ENCODE data around the gene SPOP.

SPOP gene

DNA sequence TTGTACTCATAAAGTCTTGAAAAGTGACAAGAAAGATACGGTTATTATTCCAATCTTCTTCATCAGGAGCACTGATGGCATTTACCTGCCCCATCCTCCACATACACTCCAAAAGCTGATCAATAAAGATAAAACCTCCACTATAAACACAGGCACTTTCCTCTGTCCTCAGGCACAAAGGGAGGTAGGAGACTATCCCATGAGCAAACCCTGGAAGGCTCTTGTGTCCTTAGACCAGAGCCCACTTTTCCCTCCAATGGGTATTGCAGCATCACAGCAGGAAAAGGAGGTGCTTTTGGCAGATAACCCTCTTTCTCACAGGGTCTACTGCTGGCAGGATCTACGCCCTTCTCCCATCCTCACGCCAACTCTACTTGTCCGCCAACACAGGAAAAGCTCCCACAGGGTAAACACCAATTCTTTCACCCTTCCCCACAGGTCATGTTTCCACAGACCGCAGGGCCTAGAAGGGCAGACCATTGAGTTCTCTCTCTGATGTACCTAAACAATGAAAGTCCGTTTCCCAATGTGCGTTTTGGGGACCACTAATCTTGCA lies 73.5 kb downstream of the SPOP start:
- Histone ChIP-seq H3K27me3 (no peaks in the 10 kb centered on the region), H3K4me3 (ENCODE audit: low read depth in 1 of 2, low read length in 1 of 2) (no peak overlapping the region), H3K9me3 (no peaks in the 10 kb centered on the region), H3K27ac (no peak overlapping the region), H3K4me1 (ENCODE audit: control insufficient read depth in 1 of 2, insufficient read depth in 1 of 2, low read depth in 1 of 2, low read length in 1 of 2) (no peaks in the 10 kb centered on the region), H3K36me3 (peaks cover 98% of the 10 kb centered on the region)
- TF ChIP-seq, protein P1, sequence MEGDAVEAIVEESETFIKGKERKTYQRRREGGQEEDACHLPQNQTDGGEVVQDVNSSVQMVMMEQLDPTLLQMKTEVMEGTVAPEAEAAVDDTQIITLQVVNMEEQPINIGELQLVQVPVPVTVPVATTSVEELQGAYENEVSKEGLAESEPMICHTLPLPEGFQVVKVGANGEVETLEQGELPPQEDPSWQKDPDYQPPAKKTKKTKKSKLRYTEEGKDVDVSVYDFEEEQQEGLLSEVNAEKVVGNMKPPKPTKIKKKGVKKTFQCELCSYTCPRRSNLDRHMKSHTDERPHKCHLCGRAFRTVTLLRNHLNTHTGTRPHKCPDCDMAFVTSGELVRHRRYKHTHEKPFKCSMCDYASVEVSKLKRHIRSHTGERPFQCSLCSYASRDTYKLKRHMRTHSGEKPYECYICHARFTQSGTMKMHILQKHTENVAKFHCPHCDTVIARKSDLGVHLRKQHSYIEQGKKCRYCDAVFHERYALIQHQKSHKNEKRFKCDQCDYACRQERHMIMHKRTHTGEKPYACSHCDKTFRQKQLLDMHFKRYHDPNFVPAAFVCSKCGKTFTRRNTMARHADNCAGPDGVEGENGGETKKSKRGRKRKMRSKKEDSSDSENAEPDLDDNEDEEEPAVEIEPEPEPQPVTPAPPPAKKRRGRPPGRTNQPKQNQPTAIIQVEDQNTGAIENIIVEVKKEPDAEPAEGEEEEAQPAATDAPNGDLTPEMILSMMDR (IDR thresholded peaks at IDR 0.05), result no peak

DNA sequence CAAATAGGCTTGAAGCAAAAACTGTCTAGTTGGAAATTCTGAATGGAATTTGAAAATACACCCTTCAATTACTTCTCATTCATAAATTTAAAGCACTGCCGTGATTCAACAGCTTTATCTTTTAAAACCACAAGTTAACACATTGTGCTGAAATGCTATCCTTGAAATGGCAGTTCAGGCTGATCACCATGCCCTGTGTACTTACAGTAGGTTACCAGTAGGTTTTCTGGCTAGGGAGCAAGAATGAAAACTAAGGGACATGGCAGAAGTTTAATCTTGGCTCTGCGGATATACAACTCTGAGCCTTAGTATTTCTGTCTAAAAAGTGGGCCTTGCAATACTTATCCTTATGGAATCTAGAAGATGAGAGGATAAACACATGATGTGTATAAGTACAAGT lies 74.2 kb downstream of the SPOP start:
- H3K9me3 ChIP-seq, result no peaks in the 10 kb centered on the region
- H3K4me1 ChIP-seq (ENCODE audit: control insufficient read depth in 1 of 2, insufficient read depth in 1 of 2, low read depth in 1 of 2, low read length in 1 of 2), result no peaks in the 10 kb centered on the region
- no peaks in the 10 kb centered on the region for H3K27me3 ChIP-seq
- H3K36me3 ChIP-seq, result peaks cover 97% of the 10 kb centered on the region
- H3K27ac ChIP-seq, result no peak overlapping the region
- TF ChIP-seq, protein P1 (IDR thresholded peaks at IDR 0.05), result no peak
- no peak overlapping the region for H3K4me3 ChIP-seq (ENCODE audit: low read depth in 1 of 2, low read length in 1 of 2)

DNA sequence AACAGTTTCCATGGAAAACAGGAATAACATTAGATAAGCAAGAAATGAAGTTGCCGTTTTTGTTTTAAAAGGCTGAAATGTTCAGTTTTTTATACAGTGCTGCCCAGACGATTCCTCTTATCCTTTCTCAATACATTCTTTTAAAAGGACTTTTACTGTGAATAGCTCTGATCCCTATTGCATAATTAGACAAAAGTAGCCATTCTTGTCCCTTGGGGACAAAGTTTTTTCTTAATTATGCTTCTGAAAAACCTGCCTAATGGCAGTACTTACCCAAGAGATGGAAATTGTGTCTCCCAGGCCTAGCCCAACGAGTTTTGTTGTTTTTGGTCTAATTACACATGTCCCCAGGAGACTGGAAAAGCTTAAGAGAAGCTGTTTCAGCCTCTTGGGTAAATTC lies 74.7 kb downstream of the SPOP start:
- H3K27ac ChIP-seq, result no peak overlapping the region
- no peaks in the 10 kb centered on the region for H3K27me3 ChIP-seq
- no peaks in the 10 kb centered on the region for H3K9me3 ChIP-seq
- H3K4me1 ChIP-seq (ENCODE audit: control insufficient read depth in 1 of 2, insufficient read depth in 1 of 2, low read depth in 1 of 2, low read length in 1 of 2), result no peaks in the 10 kb centered on the region
- TF ChIP-seq, protein P1 (IDR thresholded peaks at IDR 0.05), result no peak
- H3K4me3 ChIP-seq (ENCODE audit: low read depth in 1 of 2, low read length in 1 of 2), result no peak overlapping the region
- H3K36me3 ChIP-seq, result peaks cover 97% of the 10 kb centered on the region

DNA sequence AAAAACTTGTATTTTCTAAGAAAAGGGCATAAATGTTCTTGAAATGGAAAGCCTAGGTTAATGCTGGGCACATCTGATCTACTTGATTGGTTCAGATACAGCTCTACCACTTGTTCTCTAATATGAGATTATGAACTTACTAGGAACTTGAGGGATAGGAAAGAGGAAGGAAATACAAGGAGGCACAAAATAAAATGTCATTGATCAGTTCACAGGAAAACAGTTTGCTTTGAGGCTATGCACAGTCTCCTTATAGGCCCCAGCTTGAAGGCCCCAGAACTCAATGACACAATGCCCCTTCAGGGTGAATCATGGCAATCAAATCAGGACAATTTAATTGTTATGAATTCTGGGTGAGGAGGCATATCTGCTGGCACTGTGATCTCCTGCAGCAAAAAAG lies 75.1 kb downstream of the SPOP start:
- H3K27me3 ChIP-seq, result no peaks in the 10 kb centered on the region
- H3K4me3 ChIP-seq (ENCODE audit: low read depth in 1 of 2, low read length in 1 of 2), result no peak overlapping the region
- no peaks in the 10 kb centered on the region for H3K4me1 ChIP-seq (ENCODE audit: control insufficient read depth in 1 of 2, insufficient read depth in 1 of 2, low read depth in 1 of 2, low read length in 1 of 2)
- peaks cover 97% of the 10 kb centered on the region for H3K36me3 ChIP-seq
- no peak overlapping the region for H3K27ac ChIP-seq
- no peaks in the 10 kb centered on the region for H3K9me3 ChIP-seq
- TF ChIP-seq, protein P1 (IDR thresholded peaks at IDR 0.05), result no peak

DNA sequence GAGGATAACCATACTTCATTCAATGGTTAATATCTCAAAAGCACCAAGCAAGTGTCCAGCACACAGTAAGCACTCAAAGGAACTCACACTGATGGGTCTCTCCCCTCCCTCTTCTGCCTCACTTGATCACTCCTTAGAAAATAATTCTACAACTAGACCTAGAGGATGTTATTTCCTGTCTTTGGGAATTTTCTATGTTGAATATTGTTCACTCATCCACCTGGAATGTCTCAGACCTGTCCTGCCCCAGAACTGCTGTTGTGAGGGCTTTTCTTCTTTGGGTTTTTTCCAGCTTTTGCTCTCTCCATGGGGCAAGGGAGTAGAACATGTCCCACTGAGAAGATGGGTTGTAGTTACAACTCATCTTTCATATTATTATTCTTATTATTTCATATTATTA lies 76.9 kb downstream of the SPOP start:
- TF ChIP-seq, protein P1 (IDR thresholded peaks at IDR 0.05), result no peak
- Histone ChIP-seq H3K4me1 (ENCODE audit: control insufficient read depth in 1 of 2, insufficient read depth in 1 of 2, low read depth in 1 of 2, low read length in 1 of 2) (no peaks in the 10 kb centered on the region), H3K36me3 (peaks cover 97% of the 10 kb centered on the region), H3K4me3 (ENCODE audit: low read depth in 1 of 2, low read length in 1 of 2) (no peak overlapping the region), H3K27ac (no peak overlapping the region), H3K9me3 (no peaks in the 10 kb centered on the region), H3K27me3 (no peaks in the 10 kb centered on the region)

DNA sequence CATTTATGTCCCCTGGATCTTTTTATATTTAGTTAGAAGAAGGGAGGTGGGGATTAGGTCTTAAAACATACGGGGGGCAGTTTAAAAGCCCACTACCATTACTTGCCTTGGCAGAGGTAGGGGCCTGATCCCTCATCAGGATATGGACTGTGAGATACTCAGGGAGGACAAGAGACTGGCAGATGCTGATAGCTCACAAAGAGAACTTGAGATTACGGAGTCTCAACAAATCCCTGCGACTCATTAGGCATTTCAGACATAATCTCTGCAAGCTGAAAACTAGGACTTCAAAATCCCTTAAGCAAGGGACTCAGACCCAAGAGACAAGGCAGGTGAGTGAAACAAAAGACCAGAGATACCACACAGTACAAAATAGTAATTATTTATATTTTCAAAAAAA lies 79.0 kb downstream of the SPOP start:
- H3K4me3 ChIP-seq (ENCODE audit: low read depth in 1 of 2, low read length in 1 of 2), result no peak overlapping the region
- no peak overlapping the region for H3K27ac ChIP-seq
- no peaks in the 10 kb centered on the region for H3K4me1 ChIP-seq (ENCODE audit: control insufficient read depth in 1 of 2, insufficient read depth in 1 of 2, low read depth in 1 of 2, low read length in 1 of 2)
- peaks cover 92% of the 10 kb centered on the region for H3K36me3 ChIP-seq
- no peaks in the 10 kb centered on the region for H3K9me3 ChIP-seq
- no peaks in the 10 kb centered on the region for H3K27me3 ChIP-seq
- TF ChIP-seq, protein P1 (IDR thresholded peaks at IDR 0.05), result no peak

Measured in neutrophil (primary cell).